CD4-positive, alpha-beta T cell (primary cell): Measurements from ENCODE around the gene MYO7B. TPM values are rescaled to one million over a fixed set of nuclear protein-coding genes. Genes with fewer than 3 reads are reported as not detected.

Source experiments
- ATAC-seq: fragments of 200-7000 bp; cut with Tn5 transposase; one replicate; pipeline ENCODE4 v1.10.0; 2022; ENCODE audit warnings: mild to moderate bottlenecking; ENCODE audit not compliant: poor library complexity
- CTCF ChIA-PET: fragments of 350-600 bp; sonication (Branson Sonifier 250); formaldehyde crosslinking; loops from one replicate; lab custom pipeline; 2021; ENCODE audit warnings: antibody characterized with exemption, inconsistent platforms; lab: Charles Lee
- POLR2A ChIA-PET: fragments of 350-600 bp; sonication (Branson Sonifier 250); formaldehyde crosslinking; loops from one replicate; lab custom pipeline; 2021; ENCODE audit warnings: antibody characterized with exemption, inconsistent platforms; lab: Charles Lee
- DNase-seq, 14 experiments: peaks; one replicate each; pipeline ENCODE4 v3.0.0-alpha.2; 2013 to 2020; ENCODE audit warnings: mixed read lengths in 2 of 14
- H3K27ac ChIP-seq, 2 donors: one replicate each; pipeline versions ENCODE4 v1.5.1 to v1.7.0; 2013; ENCODE audit warnings: low read length in 2 of 2, low read depth in 1 of 2, mild to moderate bottlenecking in 1 of 2
- H3K27me3 ChIP-seq, 2 experiments: 1 replicate in 1 of 2; 2 replicates in 1 of 2; pipeline versions ENCODE4 v1.6.1 to v1.7.0; 2013; ENCODE audit warnings: low read length in 2 of 2, control low read depth in 1 of 2, mild to moderate bottlenecking in 1 of 2, moderate library complexity in 1 of 2; ENCODE audit not compliant: insufficient read depth in 2 of 2, control insufficient read depth in 1 of 2
- H3K36me3 ChIP-seq: one replicate; pipeline ENCODE4 v1.6.1; 2013; ENCODE audit warnings: low read length, control low read depth; ENCODE audit not compliant: insufficient read depth
- H3K4me1 ChIP-seq: one replicate; pipeline ENCODE4 v1.6.1; 2013; ENCODE audit warnings: low read length, control low read depth; ENCODE audit not compliant: insufficient read depth
- H3K4me3 ChIP-seq: one replicate; pipeline ENCODE4 v1.5.1; 2013; ENCODE audit warnings: mild to moderate bottlenecking, low read length, moderate library complexity
- H3K9me3 ChIP-seq, 2 experiments: 1 replicate in 1 of 2; 2 replicates in 1 of 2; pipeline versions ENCODE4 v1.6.1 to v1.7.0; 2013; ENCODE audit warnings: low read length in 2 of 2, mild to moderate bottlenecking in 2 of 2, control low read depth in 1 of 2, moderate library complexity in 1 of 2; ENCODE audit not compliant: control insufficient read depth in 1 of 2, insufficient read depth in 1 of 2
- H3K27ac Mint-ChIP-seq: one replicate; pipeline ENCODE4 v1.8.0; 2020; ENCODE audit warnings: mixed read lengths
- H3K27me3 Mint-ChIP-seq: one replicate; pipeline ENCODE4 v1.8.0; 2021; ENCODE audit warnings: mixed read lengths
- H3K36me3 Mint-ChIP-seq: one replicate; pipeline ENCODE4 v1.8.0; 2021; ENCODE audit warnings: low read depth, mixed read lengths
- H3K4me1 Mint-ChIP-seq: one replicate; pipeline ENCODE4 v1.8.0; 2021; ENCODE audit warnings: low read depth, mixed read lengths
- H3K4me3 Mint-ChIP-seq: one replicate; pipeline ENCODE4 v1.8.0; 2020; ENCODE audit warnings: mild to moderate bottlenecking, mixed read lengths
- H3K9me3 Mint-ChIP-seq: one replicate; pipeline ENCODE4 v1.8.0; 2020; ENCODE audit warnings: mixed read lengths
- CTCF ChIP-seq: fragments of 200-600 bp; IDR thresholded peaks from one replicate; pipeline ENCODE4 v1.8.0; 2022; ENCODE audit warnings: antibody characterized with exemption, mild to moderate bottlenecking
- intact Hi-C, 2 experiments: fragments of 100-400 bp; cut with DNase I in 1 of 2; cut with micrococcal nuclease in 1 of 2; formaldehyde crosslinking; loops; one replicate each; pipeline versions ENCODE4 v1.15.1 to v1.9.0; 2023 to 2025; cut with DNase I, micrococcal nuclease
- total RNA-seq, 174 experiments: library from RNA in 2 of 174; stranded (reverse) in 2 of 174; gene quantifications; one replicate each; pipeline ENCODE4 v1.2.3 and lab custom pipeline; 2021 to 2026

The MYO7B gene
- total RNA-seq, 2 experiments from 2014 or later = 0.05 to 0.14 TPM

- no peak for TF ChIP-seq CTCF
- CTCF ChIA-PET = no interaction called here
- H3K27me3 ChIP-seq = no peaks in the 10 kb centered on the region
- POLR2A ChIA-PET = no interaction called here
- Mint-ChIP-seq H3K27me3 (no peaks in the 10 kb centered on the region), H3K27ac (no peak overlapping the region), H3K9me3 (no peaks in the 10 kb centered on the region), H3K36me3 (no peaks in the 10 kb centered on the region), H3K4me1 (peaks cover 15% of the 10 kb centered on the region), H3K4me3 (no peak overlapping the region)
- no peak for ATAC-seq
- no peak overlapping the region for H3K27ac ChIP-seq
- H3K4me1 ChIP-seq = peaks cover 2% of the 10 kb centered on the region
- intact Hi-C loops = no loop called here
- no peaks in the 10 kb centered on the region for H3K9me3 ChIP-seq
- DNase-seq = no peak
- H3K36me3 ChIP-seq = no peaks in the 10 kb centered on the region
- H3K4me3 ChIP-seq = no peak overlapping the region
Observed at GRCh38 chr2:127572841-127573240, 37.4 kb downstream of the MYO7B start.

- H3K4me1 Mint-ChIP-seq = peaks cover 15% of the 10 kb centered on the region
- intact Hi-C loops = no loop called here
- DNase-seq = no peak
- no peaks in the 10 kb centered on the region for H3K9me3 Mint-ChIP-seq
- Histone ChIP-seq H3K27ac (no peak overlapping the region), H3K4me1 (peaks cover 2% of the 10 kb centered on the region), H3K36me3 (no peaks in the 10 kb centered on the region), H3K9me3 (no peaks in the 10 kb centered on the region), H3K27me3 (no peaks in the 10 kb centered on the region), H3K4me3 (no peak overlapping the region)
- H3K4me3 Mint-ChIP-seq = no peak overlapping the region
- no peaks in the 10 kb centered on the region for H3K27me3 Mint-ChIP-seq
- no peak for TF ChIP-seq CTCF
- H3K36me3 Mint-ChIP-seq = no peaks in the 10 kb centered on the region
- POLR2A ChIA-PET = no interaction called here
- no peak overlapping the region for H3K27ac Mint-ChIP-seq
- CTCF ChIA-PET = no interaction called here
- no peak for ATAC-seq
Observed at GRCh38 chr2:127573298-127573697, 37.8 kb downstream of the MYO7B start.

GRCh38 chr2:127573771-127574170, 38.3 kb downstream of the MYO7B start:
- no peaks in the 10 kb centered on the region for H3K36me3 Mint-ChIP-seq
- H3K27me3 ChIP-seq = no peaks in the 10 kb centered on the region
- ChIA-PET CTCF (no interaction called here), POLR2A (no interaction called here)
- H3K9me3 Mint-ChIP-seq = no peaks in the 10 kb centered on the region
- DNase-seq (no peak), ATAC-seq (no peak)
- H3K27me3 Mint-ChIP-seq = no peaks in the 10 kb centered on the region
- no peak overlapping the region for H3K27ac Mint-ChIP-seq
- TF ChIP-seq CTCF = no peak
- H3K4me3 ChIP-seq = no peak overlapping the region
- H3K27ac ChIP-seq = no peak overlapping the region
- H3K4me1 Mint-ChIP-seq = peaks cover 15% of the 10 kb centered on the region
- H3K4me3 Mint-ChIP-seq = no peak overlapping the region
- peaks cover 2% of the 10 kb centered on the region for H3K4me1 ChIP-seq
- H3K36me3 ChIP-seq = no peaks in the 10 kb centered on the region
- intact Hi-C loops = no loop called here
- no peaks in the 10 kb centered on the region for H3K9me3 ChIP-seq
